B cell (primary cell): ENCODE data around the gene GDE1. TPM values are rescaled to one million over a fixed set of nuclear protein-coding genes. Genes with fewer than 3 reads are reported as not detected.

Experiments used
- ATAC-seq: fragments of 200-7000 bp; cut with Tn5 transposase; one replicate; pipeline ENCODE4 v1.10.0; 2021; ENCODE audit warnings: low read depth, mild to moderate bottlenecking, moderate number of reproducible peaks, moderate library complexity
- CTCF ChIA-PET: fragments of 350-600 bp; sonication (Branson Sonifier 250); formaldehyde crosslinking; loops from one replicate; lab custom pipeline; 2021; ENCODE audit warnings: antibody characterized with exemption, inconsistent platforms; lab: Charles Lee
- POLR2A ChIA-PET: fragments of 350-600 bp; sonication (Branson Sonifier 250); formaldehyde crosslinking; loops from one replicate; lab custom pipeline; 2021; ENCODE audit warnings: antibody characterized with exemption; lab: Charles Lee
- DNase-seq: peaks from one replicate; pipeline ENCODE4 v3.0.0; 2013
- H2AFZ ChIP-seq: 2 replicates; pipeline ENCODE4 v1.6.1; 2012; ENCODE audit warnings: mild to moderate bottlenecking, low read depth, low read length; ENCODE audit not compliant: insufficient read depth, poor library complexity, severe bottlenecking
- H3K27ac ChIP-seq, 2 donors: 1 replicate in 1 of 2; 2 replicates in 1 of 2; pipeline ENCODE4 v1.5.1; 2012 to 2013; ENCODE audit warnings: low read length in 2 of 2, mild to moderate bottlenecking in 2 of 2, moderate library complexity in 1 of 2
- H3K27me3 ChIP-seq, 4 experiments: fragments of 200-600 bp in 1 of 4; sonication (generic) in 1 of 4; replicated peaks in 1 of 4; 1 replicate in 2 of 4; 2 replicates in 2 of 4; pipeline versions ENCODE4 v1.6.1 to v1.7.0; 2013 to 2016; ENCODE audit warnings: low read length in 3 of 4, mild to moderate bottlenecking in 2 of 4, mixed read lengths in 1 of 4, moderate library complexity in 1 of 4; ENCODE audit not compliant: insufficient read depth in 4 of 4, control insufficient read depth in 3 of 4; ENCODE audit errors: control extremely low read depth in 1 of 4
- H3K36me3 ChIP-seq, 2 experiments: replicated peaks in 1 of 2; 1 replicate in 1 of 2; 2 replicates in 1 of 2; pipeline versions ENCODE4 v1.6.1 to v1.7.1; 2013; ENCODE audit warnings: low read length in 1 of 2; ENCODE audit not compliant: insufficient read depth in 2 of 2, control insufficient read depth in 1 of 2; ENCODE audit errors: control extremely low read depth in 1 of 2, extremely low read depth in 1 of 2
- H3K4me1 ChIP-seq, 2 donors: fragments of 200-600 bp in 1 of 2; sonication (generic) in 1 of 2; 1 replicate in 1 of 2; 2 replicates in 1 of 2; pipeline versions ENCODE4 v1.5.1 to v1.6.1; 2013 to 2017; ENCODE audit warnings: low read length in 2 of 2; ENCODE audit not compliant: control insufficient read depth in 2 of 2, insufficient read depth in 2 of 2
- H3K4me2 ChIP-seq: replicated peaks from 2 replicates; pipeline ENCODE3; 2012; ENCODE audit warnings: mild to moderate bottlenecking, low read depth, low read length; ENCODE audit not compliant: poor library complexity, severe bottlenecking
- H3K4me3 ChIP-seq, 5 experiments: fragments of 200-600 bp in 1 of 5; sonication (generic) in 1 of 5; 1 replicate in 3 of 5; 2 replicates in 2 of 5; pipeline versions ENCODE4 v1.5.1 to v1.7.0; 2011 to 2016; ENCODE audit warnings: low read length in 4 of 5, mild to moderate bottlenecking in 4 of 5, low read depth in 2 of 5, control low read depth in 1 of 5, moderate library complexity in 1 of 5; ENCODE audit not compliant: insufficient read depth in 1 of 5; ENCODE audit errors: control extremely low read depth in 1 of 5, extremely low read depth in 1 of 5
- H3K79me2 ChIP-seq: fragments of 200-600 bp; sonication (generic); one replicate; pipeline ENCODE4 v1.6.0; 2016; ENCODE audit warnings: low read length; ENCODE audit not compliant: control insufficient read depth, insufficient read depth
- H3K9ac ChIP-seq: fragments of 200-600 bp; sonication (generic); 2 replicates; pipeline ENCODE4 v1.6.1; 2017; ENCODE audit warnings: mild to moderate bottlenecking, low read length, moderate library complexity
- H3K9me3 ChIP-seq, 3 donors: one replicate each; pipeline versions ENCODE4 v1.6.1 to v1.7.1; 2013; ENCODE audit warnings: low read length in 2 of 3; ENCODE audit not compliant: control insufficient read depth in 2 of 3, insufficient read depth in 1 of 3; ENCODE audit errors: control extremely low read depth in 1 of 3
- H4K20me1 ChIP-seq: 2 replicates; pipeline ENCODE4 v1.6.0; 2012; ENCODE audit warnings: mild to moderate bottlenecking, low read length; ENCODE audit not compliant: insufficient read depth, control insufficient read depth, poor library complexity, severe bottlenecking
- H3K27ac Mint-ChIP-seq: one replicate; pipeline ENCODE4 v1.8.0; 2021; ENCODE audit warnings: mixed read lengths
- H3K27me3 Mint-ChIP-seq: one replicate; pipeline ENCODE4 v1.8.0; 2021; ENCODE audit warnings: mixed read lengths
- H3K4me1 Mint-ChIP-seq: one replicate; pipeline ENCODE4 v1.8.0; 2021; ENCODE audit warnings: mixed read lengths
- H3K4me3 Mint-ChIP-seq: one replicate; pipeline ENCODE4 v1.8.0; 2021; ENCODE audit warnings: mixed read lengths
- H3K9me3 Mint-ChIP-seq: one replicate; pipeline ENCODE4 v1.8.0; 2022; ENCODE audit warnings: mixed read lengths; ENCODE audit not compliant: insufficient read depth
- EZH2 ChIP-seq: IDR thresholded peaks from 2 replicates; pipeline ENCODE4 v1.6.1; 2012; ENCODE audit warnings: borderline replicate concordance, low read depth, mild to moderate bottlenecking, moderate library complexity, low read length; ENCODE audit not compliant: insufficient read depth, poor library complexity, severe bottlenecking
- WGBS: methylation state at CpG from one replicate; pipeline ENCODE4 v1.1.5; 2013; ENCODE audit warnings: missing lambda C conversion rate; ENCODE audit not compliant: insufficient coverage; 5-methylcytosine and 5-hydroxymethylcytosine counted together
- intact Hi-C: fragments of 100-400 bp; cut with micrococcal nuclease; formaldehyde crosslinking; loops from one replicate; pipeline ENCODE4 v1.10.0; 2022
- polyA plus RNA-seq: library from polyadenylated mRNA; depleted of rRNA; stranded (reverse); fragments of >200 nt; gene quantifications from 2 replicates; pipeline ENCODE4 v1.2.3, GENCODE V29; 2012
- total RNA-seq, 2 donors: library from RNA; stranded (reverse); fragments of 120-200 nt in 1 of 2; gene quantifications; 1 replicate in 1 of 2; 2 replicates in 1 of 2; pipeline versions ENCODE4 v1.2.3 to v1.2.4, GENCODE V29; 2013 to 2022
- TF ChIP-seq, protein P1 (sequence below): fragments of 200-600 bp; IDR thresholded peaks from one replicate; pipeline ENCODE4 v1.8.0; 2022; ENCODE audit warnings: antibody characterized with exemption, mild to moderate bottlenecking

The GDE1 gene
- total and polyA plus RNA-seq, 2 donors (not counting 1 experiment from before 2014, with no cell fraction given), result 10.0 to 25.3 TPM

DNA sequence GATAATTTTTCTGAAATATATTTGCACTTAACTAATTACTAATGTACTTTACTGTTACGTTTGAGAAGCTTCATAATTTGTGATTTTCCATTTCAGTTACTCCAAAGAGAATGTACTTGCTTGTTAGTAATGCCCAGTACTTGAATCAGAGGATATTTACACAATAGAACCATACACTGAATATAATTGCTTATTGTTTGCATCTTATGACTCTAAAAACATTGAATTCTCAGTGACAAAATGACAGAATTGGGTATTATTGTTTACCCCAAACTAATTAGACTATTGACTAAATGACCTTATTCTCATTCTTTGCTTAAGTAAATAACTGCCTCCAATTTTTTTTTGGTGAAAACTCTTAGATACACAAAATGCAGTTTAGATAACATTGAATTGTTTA lies 10.7 kb upstream of the GDE1 start:
- Histone ChIP-seq H3K36me3 (peaks cover 4 to 29% of the 10 kb centered on the region in 2 experiments), H3K9me3 (no peaks in the 10 kb centered on the region), H3K4me1 (no peaks in the 10 kb centered on the region), H3K27me3 (no peaks in the 10 kb centered on the region), H4K20me1 (no peaks in the 10 kb centered on the region), H3K27ac (no peak overlapping the region), H2AFZ (no peak overlapping the region), H3K4me2 (no peak overlapping the region), H3K4me3 (no peak overlapping the region), H3K79me2 (peaks cover 4% of the 10 kb centered on the region), H3K9ac (no peak overlapping the region)
- ATAC-seq (no peak), DNase-seq (no peak)
- POLR2A ChIA-PET, result no interaction called here
- H3K4me3 Mint-ChIP-seq, result no peak overlapping the region
- H3K27me3 Mint-ChIP-seq, result no peaks in the 10 kb centered on the region
- CTCF ChIA-PET, result no interaction called here
- WGBS, result no CpG with 5 or more reads among the region's 1 CpG
- intact Hi-C loops, result no loop called here
- no peak overlapping the region for H3K27ac Mint-ChIP-seq
- no peaks in the 10 kb centered on the region for H3K9me3 Mint-ChIP-seq
- TF ChIP-seq, protein P1, sequence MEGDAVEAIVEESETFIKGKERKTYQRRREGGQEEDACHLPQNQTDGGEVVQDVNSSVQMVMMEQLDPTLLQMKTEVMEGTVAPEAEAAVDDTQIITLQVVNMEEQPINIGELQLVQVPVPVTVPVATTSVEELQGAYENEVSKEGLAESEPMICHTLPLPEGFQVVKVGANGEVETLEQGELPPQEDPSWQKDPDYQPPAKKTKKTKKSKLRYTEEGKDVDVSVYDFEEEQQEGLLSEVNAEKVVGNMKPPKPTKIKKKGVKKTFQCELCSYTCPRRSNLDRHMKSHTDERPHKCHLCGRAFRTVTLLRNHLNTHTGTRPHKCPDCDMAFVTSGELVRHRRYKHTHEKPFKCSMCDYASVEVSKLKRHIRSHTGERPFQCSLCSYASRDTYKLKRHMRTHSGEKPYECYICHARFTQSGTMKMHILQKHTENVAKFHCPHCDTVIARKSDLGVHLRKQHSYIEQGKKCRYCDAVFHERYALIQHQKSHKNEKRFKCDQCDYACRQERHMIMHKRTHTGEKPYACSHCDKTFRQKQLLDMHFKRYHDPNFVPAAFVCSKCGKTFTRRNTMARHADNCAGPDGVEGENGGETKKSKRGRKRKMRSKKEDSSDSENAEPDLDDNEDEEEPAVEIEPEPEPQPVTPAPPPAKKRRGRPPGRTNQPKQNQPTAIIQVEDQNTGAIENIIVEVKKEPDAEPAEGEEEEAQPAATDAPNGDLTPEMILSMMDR, result no peak
- no peak for TF ChIP-seq EZH2
- H3K4me1 Mint-ChIP-seq, result no peaks in the 10 kb centered on the region

GRCh38 chr16:19528666-19529065 lies 6.8 kb upstream of the GDE1 start:
- no peak for DNase-seq
- Mint-ChIP-seq H3K4me1 (peaks cover 17% of the 10 kb centered on the region), H3K27ac (no peak overlapping the region), H3K27me3 (no peaks in the 10 kb centered on the region), H3K9me3 (no peaks in the 10 kb centered on the region), H3K4me3 (no peak overlapping the region)
- H3K79me2 ChIP-seq, result peaks cover 11% of the 10 kb centered on the region
- no peak overlapping the region for H3K4me2 ChIP-seq
- no peak overlapping the region for H3K27ac ChIP-seq
- intact Hi-C loops, result loop anchor here (10.0 kb wide), 1 partner anchor 1216 kb away; the partner anchor contains the start of gene THUMPD1
- no peak overlapping the region for H2AFZ ChIP-seq
- TF ChIP-seq EZH2, result no peak
- TF ChIP-seq, protein P1, result no peak
- H3K27me3 ChIP-seq, result no peaks in the 10 kb centered on the region
- no peaks in the 10 kb centered on the region for H3K9me3 ChIP-seq
- H4K20me1 ChIP-seq, result no peaks in the 10 kb centered on the region
- H3K36me3 ChIP-seq, result peaks cover 2 to 17% of the 10 kb centered on the region in 2 experiments
- H3K4me3 ChIP-seq, result no peak overlapping the region
- no peak for ATAC-seq
- WGBS, result 97% methylated on average over 3 of the region's 3 CpGs
- peaks cover 8 to 15% of the 10 kb centered on the region in 2 donors for H3K4me1 ChIP-seq
- ChIA-PET CTCF (interaction anchor here (1.0 kb wide), 1 partner anchor 26 kb away, joined by 4 read pairs; the partner anchor contains the start of gene VPS35L), POLR2A (no interaction called here)
- no peak overlapping the region for H3K9ac ChIP-seq
